SH-SY5Y (cell line): ENCODE data around the gene CSRNP3.

ENCODE experiments used
- GATA2 ChIP-seq: IDR thresholded peaks from 2 replicates; pipeline ENCODE4 v1.6.1; 2011; ENCODE audit warnings: mild to moderate bottlenecking, low read depth, low read length
- GATA3 ChIP-seq: IDR thresholded peaks from 2 replicates; pipeline ENCODE4 v1.6.1; 2011; ENCODE audit warnings: low read depth, mild to moderate bottlenecking, low read length, moderate library complexity

GRCh38 chr2:165596788-165597187 is 127.3 kb downstream of the CSRNP3 start:
- TF ChIP-seq GATA3 = no peak
- no peak for TF ChIP-seq GATA2
